ENCODE measurements around the gene NDOR1. TPM values are rescaled to one million over a fixed set of nuclear protein-coding genes. Genes with fewer than 3 reads are reported as not detected.
"Not testable (repeated sequence)": the region's sequence is repeated elsewhere in the genome, so short reads cannot be mapped to it uniquely, and the experiment has no call there.

The NDOR1 gene
- total RNA-seq, 1 donor from 2014 or later: 22.5 TPM

GRCh38 chr9:137256362-137256761 lies 50.9 kb downstream of the NDOR1 start:
- Mint-ChIP-seq H3K36me3 (ENCODE audit: low read depth, unreplicated experiment) (no peaks in the 10 kb centered on the region), H3K4me3 (ENCODE audit: unreplicated experiment) (peak overlapping the region; percentile 95), H3K9me3 (ENCODE audit: unreplicated experiment) (no peaks in the 10 kb centered on the region), H3K27me3 (ENCODE audit: unreplicated experiment) (peaks cover 6% of the 10 kb centered on the region), H3K4me1 (ENCODE audit: unreplicated experiment) (peaks cover 13% of the 10 kb centered on the region), H3K27ac (ENCODE audit: unreplicated experiment) (no peak overlapping the region)
- no peak for DNase-seq (ENCODE audit: low spot score)
- TF ChIP-seq, protein P1, sequence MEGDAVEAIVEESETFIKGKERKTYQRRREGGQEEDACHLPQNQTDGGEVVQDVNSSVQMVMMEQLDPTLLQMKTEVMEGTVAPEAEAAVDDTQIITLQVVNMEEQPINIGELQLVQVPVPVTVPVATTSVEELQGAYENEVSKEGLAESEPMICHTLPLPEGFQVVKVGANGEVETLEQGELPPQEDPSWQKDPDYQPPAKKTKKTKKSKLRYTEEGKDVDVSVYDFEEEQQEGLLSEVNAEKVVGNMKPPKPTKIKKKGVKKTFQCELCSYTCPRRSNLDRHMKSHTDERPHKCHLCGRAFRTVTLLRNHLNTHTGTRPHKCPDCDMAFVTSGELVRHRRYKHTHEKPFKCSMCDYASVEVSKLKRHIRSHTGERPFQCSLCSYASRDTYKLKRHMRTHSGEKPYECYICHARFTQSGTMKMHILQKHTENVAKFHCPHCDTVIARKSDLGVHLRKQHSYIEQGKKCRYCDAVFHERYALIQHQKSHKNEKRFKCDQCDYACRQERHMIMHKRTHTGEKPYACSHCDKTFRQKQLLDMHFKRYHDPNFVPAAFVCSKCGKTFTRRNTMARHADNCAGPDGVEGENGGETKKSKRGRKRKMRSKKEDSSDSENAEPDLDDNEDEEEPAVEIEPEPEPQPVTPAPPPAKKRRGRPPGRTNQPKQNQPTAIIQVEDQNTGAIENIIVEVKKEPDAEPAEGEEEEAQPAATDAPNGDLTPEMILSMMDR (IDR thresholded peaks at IDR 0.05; ENCODE audit: unreplicated experiment): no peak

DNA sequence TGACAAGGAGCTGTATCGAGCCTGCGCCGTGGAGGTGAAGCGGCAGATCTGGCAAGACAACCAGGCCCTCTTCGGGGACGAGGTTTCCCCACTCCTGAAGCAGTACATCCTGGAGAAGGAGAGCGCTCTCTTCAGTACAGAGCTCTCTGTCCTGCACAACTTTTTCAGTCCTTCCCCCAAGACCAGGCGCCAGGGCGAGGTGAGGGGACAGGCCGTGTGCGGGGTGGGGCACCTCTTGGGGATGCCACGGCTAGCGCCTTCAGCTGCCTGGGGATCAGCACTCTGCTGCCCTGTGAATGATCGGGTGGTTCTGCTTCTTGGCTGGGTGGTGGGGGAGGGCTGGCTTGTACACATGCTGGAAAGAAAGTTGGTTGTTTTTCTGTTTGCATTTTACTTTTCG lies 51.4 kb downstream of the NDOR1 start:
- DNase-seq (ENCODE audit: low spot score): no peak
- TF ChIP-seq, protein P1 (IDR thresholded peaks at IDR 0.05; ENCODE audit: unreplicated experiment): no peak
- Mint-ChIP-seq H3K36me3 (ENCODE audit: low read depth, unreplicated experiment) (peaks cover 3% of the 10 kb centered on the region), H3K27ac (ENCODE audit: unreplicated experiment) (peak overlapping the region; percentile 75), H3K9me3 (ENCODE audit: unreplicated experiment) (no peaks in the 10 kb centered on the region), H3K27me3 (ENCODE audit: unreplicated experiment) (peaks cover 6% of the 10 kb centered on the region), H3K4me1 (ENCODE audit: unreplicated experiment) (peaks cover 13% of the 10 kb centered on the region), H3K4me3 (ENCODE audit: unreplicated experiment) (peak overlapping the region; percentile 95)

DNA sequence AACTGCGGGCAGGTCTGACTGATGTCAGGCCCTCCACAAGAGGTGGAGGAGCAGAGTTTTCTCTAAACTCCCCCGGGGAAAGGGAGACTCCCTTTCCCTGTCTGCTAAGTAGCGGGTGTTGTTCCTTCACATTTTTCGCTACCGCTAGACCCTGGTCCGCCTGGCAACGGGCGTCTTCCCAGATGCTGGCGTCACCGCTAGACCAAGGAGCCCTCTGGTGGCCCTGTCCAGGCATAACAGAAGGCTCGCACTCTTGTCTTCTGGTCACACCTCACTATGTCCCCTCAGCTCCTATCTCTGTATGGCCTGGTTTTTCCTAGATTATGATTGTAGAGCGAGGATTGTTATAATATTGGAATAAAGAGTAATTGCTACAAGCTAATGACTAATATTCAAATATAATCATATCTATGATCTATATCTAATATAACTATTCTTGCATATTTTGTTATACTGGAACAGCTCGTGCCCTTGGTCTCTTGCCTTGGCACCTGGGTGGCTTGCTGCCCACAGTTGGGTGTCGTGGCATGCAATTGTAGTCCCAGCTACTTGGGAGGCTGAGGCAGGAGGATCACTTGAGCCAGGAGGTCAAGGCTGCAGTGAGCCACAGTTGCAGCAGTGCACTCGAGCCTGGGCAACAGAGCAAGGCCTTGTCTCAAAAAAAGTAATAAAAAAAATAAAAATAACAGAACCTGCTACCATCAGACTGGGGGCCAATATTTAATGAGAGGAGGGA lies 56.8 kb downstream of the NDOR1 start:
- H3K27ac Mint-ChIP-seq (ENCODE audit: unreplicated experiment); H3K4me1 Mint-ChIP-seq (ENCODE audit: unreplicated experiment); H3K36me3 Mint-ChIP-seq (ENCODE audit: low read depth, unreplicated experiment); H3K4me3 Mint-ChIP-seq (ENCODE audit: unreplicated experiment); H3K9me3 Mint-ChIP-seq (ENCODE audit: unreplicated experiment); DNase-seq (ENCODE audit: low spot score); H3K27me3 Mint-ChIP-seq (ENCODE audit: unreplicated experiment): not testable (repeated sequence)
- TF ChIP-seq, protein P1 (IDR thresholded peaks at IDR 0.05; ENCODE audit: unreplicated experiment): peak; percentile 54

GRCh38 chr9:137262909-137263285 lies 57.4 kb downstream of the NDOR1 start:
- H3K4me3 Mint-ChIP-seq (ENCODE audit: unreplicated experiment): no peak overlapping the region
- no peak overlapping the region for H3K27ac Mint-ChIP-seq (ENCODE audit: unreplicated experiment)
- peaks cover 4% of the 10 kb centered on the region for H3K36me3 Mint-ChIP-seq (ENCODE audit: low read depth, unreplicated experiment)
- peaks cover 2% of the 10 kb centered on the region for H3K27me3 Mint-ChIP-seq (ENCODE audit: unreplicated experiment)
- DNase-seq (ENCODE audit: low spot score): no peak
- no peaks in the 10 kb centered on the region for H3K9me3 Mint-ChIP-seq (ENCODE audit: unreplicated experiment)
- H3K4me1 Mint-ChIP-seq (ENCODE audit: unreplicated experiment): no peaks in the 10 kb centered on the region
- TF ChIP-seq, protein P1 (IDR thresholded peaks at IDR 0.05; ENCODE audit: unreplicated experiment): no peak

- H3K9me3 Mint-ChIP-seq (ENCODE audit: unreplicated experiment): no peaks in the 10 kb centered on the region
- peaks cover 5% of the 10 kb centered on the region for H3K27me3 Mint-ChIP-seq (ENCODE audit: unreplicated experiment)
- H3K27ac Mint-ChIP-seq (ENCODE audit: unreplicated experiment): no peak overlapping the region
- no peaks in the 10 kb centered on the region for H3K4me1 Mint-ChIP-seq (ENCODE audit: unreplicated experiment)
- no peak for DNase-seq (ENCODE audit: low spot score)
- peaks cover 9% of the 10 kb centered on the region for H3K36me3 Mint-ChIP-seq (ENCODE audit: low read depth, unreplicated experiment)
- H3K4me3 Mint-ChIP-seq (ENCODE audit: unreplicated experiment): no peak overlapping the region
- TF ChIP-seq, protein P1 (IDR thresholded peaks at IDR 0.05; ENCODE audit: unreplicated experiment): no peak
Observed at GRCh38 chr9:137263506-137263905, 58.0 kb downstream of the NDOR1 start.

Data from endothelial cell (in vitro differentiated cells).